Measurements from ENCODE around the gene CRISP2. TPM values are rescaled to one million over a fixed set of nuclear protein-coding genes. Genes with fewer than 3 reads are reported as not detected.
A peak's percentile ranks its signal among the peaks of the same experiment; 100 is the strongest.

The CRISP2 gene
- total and polyA plus RNA-seq, 9 of the 15 experiments (the other 6 are each of a cell fraction or from before 2014, with no cell fraction given) = not detected

GRCh38 chr6:49736017-49736508, 22.7 kb upstream of the CRISP2 start (continued):
- TF ChIP-seq ZNF407 (IDR thresholded peaks at IDR 0.05; ENCODE audit: low read depth) (no peak), GATAD2B (IDR thresholded peaks at IDR 0.05; ENCODE audit: borderline replicate concordance) (peak; percentile 95), POU5F1 (IDR thresholded peaks at IDR 0.05; ENCODE audit: borderline replicate concordance, low read depth, low read length, partially characterized antibody) (no peak), AFF1 (IDR thresholded peaks at IDR 0.05; ENCODE audit: low read depth in 1 of 2, partially characterized antibody in 2 of 2) (peak; percentile 14 to 67), ZBTB2 (IDR thresholded peaks at IDR 0.05) (peak; percentile 83; the same call in 1 of the 2 replicates), TOE1 (IDR thresholded peaks at IDR 0.05; ENCODE audit: borderline replicate concordance) (peak; percentile 69; the same call in 1 of the 2 replicates), TOE1 (CRISPR knock-in tag; IDR thresholded peaks at IDR 0.05; ENCODE audit: borderline replicate concordance, low read depth) (no peak), MCM7 (IDR thresholded peaks at IDR 0.05) (0 out of 4 replicates have a peak, but pooled peaks of 1 of the 2 experiments have one; percentile 57), C11orf30 (IDR thresholded peaks at IDR 0.05; ENCODE audit: low read depth) (peak; percentile 46), RFX7 (CRISPR knock-in tag; IDR thresholded peaks at IDR 0.05) (no peak), IFI16 (CRISPR knock-in tag; IDR thresholded peaks at IDR 0.05) (no peak), NCOR1 (IDR thresholded peaks at IDR 0.05) (peak; percentile 89), HNRNPL (IDR thresholded peaks at IDR 0.05; ENCODE audit: low read depth, low read length) (no peak), CCAR2 (IDR thresholded peaks at IDR 0.05; ENCODE audit: low read depth, low read length) (no peak), SMARCA4 (IDR thresholded peaks at IDR 0.05) (peak; percentile 96), HDAC1 (IDR thresholded peaks at IDR 0.05) (peak in 1 of 2 experiments; percentile 57; a peak in 1 of 4 replicates)
